Effector memory CD8-positive, alpha-beta T cell (primary cell): ENCODE data around the gene USH1C.

ENCODE experiments used
- ATAC-seq: fragments of 150-1000 bp; cut with Tn5 transposase; replicated peaks from 2 replicates; pipeline ENCODE4 v1.10.0; 2021; ENCODE audit warnings: mild to moderate bottlenecking, moderate library complexity
- DNase-seq, 3 experiments: peaks; one replicate each; pipeline ENCODE4 v3.0.0; 2021
- H3K27ac Mint-ChIP-seq, 2 donors: one replicate each; pipeline ENCODE4 v1.8.0; 2022; ENCODE audit warnings: mild to moderate bottlenecking in 2 of 2, mixed read lengths in 2 of 2, moderate library complexity in 2 of 2
- H3K27me3 Mint-ChIP-seq, 2 donors: one replicate each; pipeline ENCODE4 v1.8.0; 2022; ENCODE audit warnings: mixed read lengths in 2 of 2
- H3K36me3 Mint-ChIP-seq: one replicate; pipeline ENCODE4 v1.8.0; 2022; ENCODE audit warnings: mild to moderate bottlenecking, moderate library complexity, mixed read lengths; ENCODE audit not compliant: insufficient read depth
- H3K4me1 Mint-ChIP-seq, 2 donors: one replicate each; pipeline ENCODE4 v1.8.0; 2022; ENCODE audit warnings: low read depth in 2 of 2, mixed read lengths in 2 of 2
- H3K4me3 Mint-ChIP-seq, 2 donors: one replicate each; pipeline ENCODE4 v1.8.0; 2022; ENCODE audit warnings: mild to moderate bottlenecking in 2 of 2, mixed read lengths in 2 of 2, moderate library complexity in 2 of 2
- H3K9me3 Mint-ChIP-seq, 2 donors: one replicate each; pipeline ENCODE4 v1.8.0; 2022; ENCODE audit warnings: mixed read lengths in 2 of 2

The USH1C gene

DNA sequence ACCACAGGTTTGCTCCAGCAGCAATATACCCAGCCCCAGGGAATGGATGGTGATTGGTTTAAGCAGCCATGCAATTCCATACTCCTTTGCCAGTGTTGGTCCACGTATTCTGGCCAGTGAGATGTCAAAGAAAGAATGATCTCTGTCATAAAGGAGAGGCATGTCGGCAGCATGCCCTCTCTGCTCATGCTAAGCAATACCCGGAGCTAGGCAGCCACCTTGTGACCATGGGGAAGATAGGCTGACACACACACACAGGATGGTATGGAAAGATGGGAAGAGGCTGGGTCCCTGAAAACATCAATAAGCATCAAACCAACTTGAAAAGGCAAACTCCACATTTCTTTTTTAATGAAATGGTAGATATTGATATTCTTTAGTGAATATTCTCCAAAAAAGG, 72.7 kb downstream of the USH1C start:
- Mint-ChIP-seq H3K27me3 (peaks cover 40 to 56% of the 10 kb centered on the region in 2 donors), H3K27ac (no peak overlapping the region), H3K36me3 (no peaks in the 10 kb centered on the region), H3K9me3 (no peaks in the 10 kb centered on the region), H3K4me3 (no peak overlapping the region), H3K4me1 (peaks cover 0 to 3% of the 10 kb centered on the region in 2 donors)
- no peak for ATAC-seq
- DNase-seq = no peak

DNA sequence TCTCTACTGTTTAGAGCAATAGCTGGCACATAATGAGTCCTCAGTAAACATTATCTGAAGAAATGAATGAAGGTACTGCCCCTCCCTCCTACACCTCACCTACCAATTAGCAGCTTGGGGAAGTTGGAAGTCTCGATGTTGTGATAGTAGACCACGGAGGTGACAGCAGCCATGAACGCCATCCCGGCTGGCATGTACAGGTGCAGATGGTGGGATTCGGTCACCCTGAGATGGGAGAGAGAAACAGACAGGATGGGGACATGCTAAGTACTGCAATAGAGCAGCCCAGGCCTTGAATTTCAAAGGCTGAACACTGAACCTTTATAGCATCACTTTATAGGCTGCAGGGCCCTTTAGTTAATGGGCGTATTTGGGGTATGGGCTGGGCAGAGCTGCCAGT, 74.2 kb downstream of the USH1C start:
- ATAC-seq (no peak), DNase-seq (no peak)
- Mint-ChIP-seq H3K9me3 (no peaks in the 10 kb centered on the region), H3K4me1 (no peaks in the 10 kb centered on the region), H3K36me3 (no peaks in the 10 kb centered on the region), H3K4me3 (no peak overlapping the region), H3K27ac (no peak overlapping the region), H3K27me3 (peaks cover 27 to 54% of the 10 kb centered on the region in 2 donors)

DNA sequence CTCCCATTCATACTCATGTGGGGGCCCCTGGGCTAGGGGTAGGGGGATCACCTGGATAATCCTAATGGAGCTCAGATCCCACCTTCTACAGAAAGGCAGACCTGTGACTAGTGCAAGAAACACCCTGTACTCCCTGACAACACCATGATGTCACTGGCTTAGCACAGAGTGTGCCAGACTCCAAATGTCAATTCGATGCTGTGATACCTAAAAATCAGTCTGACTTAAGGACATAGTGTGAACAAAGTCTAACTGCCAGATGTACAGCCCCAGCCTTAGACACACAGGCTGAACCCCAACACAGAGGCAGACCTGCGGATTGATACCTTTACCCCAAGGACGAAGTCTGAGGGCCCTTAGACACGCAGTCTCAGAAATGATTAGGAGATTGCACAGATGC, 76.1 kb downstream of the USH1C start:
- H3K27ac Mint-ChIP-seq = no peak overlapping the region
- H3K36me3 Mint-ChIP-seq = no peaks in the 10 kb centered on the region
- H3K4me1 Mint-ChIP-seq = no peaks in the 10 kb centered on the region
- H3K27me3 Mint-ChIP-seq = peaks cover 18 to 54% of the 10 kb centered on the region in 2 donors
- no peaks in the 10 kb centered on the region for H3K9me3 Mint-ChIP-seq
- H3K4me3 Mint-ChIP-seq = no peak overlapping the region
- ATAC-seq (no peak), DNase-seq (no peak)

DNA sequence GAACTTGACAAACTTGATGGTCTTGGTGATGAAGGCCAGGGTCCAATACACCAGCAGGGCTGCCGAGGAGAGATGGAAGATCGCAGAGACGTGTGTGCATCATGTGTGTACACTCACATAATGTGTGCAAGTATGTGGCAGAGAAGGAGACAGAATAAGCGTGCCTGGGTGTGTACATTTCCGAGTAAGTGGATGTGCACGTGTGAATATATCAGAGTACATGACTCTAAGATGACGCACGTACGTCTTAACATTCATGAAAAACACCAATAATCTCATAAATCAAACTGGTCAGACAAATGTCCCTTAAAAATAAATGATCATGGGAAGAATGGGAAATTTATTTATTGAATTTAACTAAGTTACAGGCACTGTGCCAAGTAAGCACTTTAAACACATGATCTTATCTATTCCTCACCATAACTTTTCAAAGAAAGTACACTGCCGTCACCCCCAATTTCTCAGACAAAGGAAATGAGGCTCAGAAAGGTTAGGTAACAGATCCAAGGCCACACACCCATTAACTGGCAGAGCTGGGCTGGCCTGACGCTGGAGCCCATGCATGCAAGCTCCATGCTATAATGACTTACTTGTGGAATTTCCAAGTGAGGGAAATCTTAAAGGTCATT, 80.6 kb downstream of the USH1C start:
- Mint-ChIP-seq H3K36me3 (no peaks in the 10 kb centered on the region), H3K4me1 (no peaks in the 10 kb centered on the region), H3K4me3 (no peak overlapping the region), H3K27ac (no peak overlapping the region), H3K9me3 (no peaks in the 10 kb centered on the region), H3K27me3 (peaks cover 28 to 59% of the 10 kb centered on the region in 2 donors)
- ATAC-seq (no peak), DNase-seq (no peak)

DNA sequence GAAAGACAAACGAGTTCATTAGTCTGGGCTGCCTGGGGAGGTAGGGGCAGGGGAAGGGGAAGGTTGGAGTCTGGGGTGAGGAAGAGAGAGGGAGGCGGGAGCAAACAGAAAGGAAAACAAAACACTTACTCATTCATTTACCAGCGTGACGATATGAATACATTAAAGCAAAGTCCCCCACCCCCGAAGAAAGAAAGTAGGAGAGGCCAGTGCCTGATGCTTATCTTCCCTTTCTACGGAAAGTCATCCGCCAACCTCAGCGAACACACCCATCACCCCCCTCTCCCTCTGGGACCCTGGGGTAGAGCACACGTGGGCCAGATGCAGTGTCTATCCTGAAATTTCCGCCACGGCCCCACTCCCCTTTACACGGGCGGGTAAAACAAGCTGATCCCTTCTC, 81.3 kb downstream of the USH1C start:
- Mint-ChIP-seq H3K9me3 (no peaks in the 10 kb centered on the region), H3K27ac (no peak overlapping the region), H3K36me3 (no peaks in the 10 kb centered on the region), H3K4me3 (no peak overlapping the region), H3K4me1 (no peaks in the 10 kb centered on the region), H3K27me3 (peaks cover 28 to 59% of the 10 kb centered on the region in 2 donors)
- ATAC-seq (no peak), DNase-seq (no peak)

DNA sequence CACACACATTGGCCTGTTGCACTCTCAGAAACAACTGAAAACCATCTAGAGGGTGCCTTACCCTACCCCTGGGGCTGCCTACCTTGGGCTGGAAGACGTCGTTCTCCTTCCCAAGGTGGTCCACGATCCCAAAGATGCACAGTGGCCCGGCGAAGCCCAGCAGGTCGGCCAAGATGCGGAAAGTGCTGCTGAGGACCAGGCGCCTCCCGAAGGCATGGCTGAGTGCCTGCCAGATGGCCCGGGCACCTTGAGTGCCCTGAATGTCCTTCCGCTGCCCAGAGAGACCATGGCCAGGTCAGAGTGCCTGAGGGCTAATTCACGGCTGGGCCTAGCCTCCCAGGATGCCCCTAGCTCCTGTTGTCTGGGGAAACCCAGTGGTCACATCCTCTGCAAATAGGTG, 83.8 kb downstream of the USH1C start:
- DNase-seq (no peak), ATAC-seq (no peak)
- Mint-ChIP-seq H3K4me1 (peaks cover 0 to 2% of the 10 kb centered on the region in 2 donors), H3K36me3 (no peaks in the 10 kb centered on the region), H3K4me3 (no peak overlapping the region), H3K27me3 (peaks cover 35 to 74% of the 10 kb centered on the region in 2 donors), H3K27ac (no peak overlapping the region), H3K9me3 (no peaks in the 10 kb centered on the region)

DNA sequence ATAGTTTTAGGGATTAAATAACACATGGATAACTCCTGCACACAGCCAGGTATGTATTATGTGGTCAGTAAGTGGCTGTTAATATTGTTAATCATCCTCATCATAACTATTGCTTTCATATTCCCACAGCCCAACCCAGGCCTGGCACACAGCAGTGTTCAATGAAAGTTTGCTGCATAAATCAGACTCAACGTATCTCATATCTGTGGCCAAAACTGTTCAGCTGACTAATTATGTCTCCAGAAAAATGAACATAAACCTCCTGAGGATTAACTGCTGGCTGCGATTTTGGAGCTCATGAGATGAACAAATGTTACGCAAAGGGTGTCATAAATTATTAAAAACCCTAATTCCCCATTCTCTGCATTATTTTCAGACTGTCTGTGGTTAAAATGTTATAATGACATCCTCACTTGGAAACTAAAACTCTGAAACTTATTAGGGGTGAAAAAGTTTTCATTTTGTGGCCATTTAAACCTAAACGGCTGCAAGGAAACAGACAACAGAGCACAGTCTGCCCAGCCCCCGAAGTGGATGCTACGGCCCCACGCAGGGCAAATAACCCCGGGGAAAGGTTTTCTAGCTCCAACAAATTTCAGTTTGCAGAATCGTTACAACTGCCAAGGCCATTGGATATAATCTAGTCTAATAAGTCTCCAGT, 84.8 kb downstream of the USH1C start:
- ATAC-seq = no peak

DNA sequence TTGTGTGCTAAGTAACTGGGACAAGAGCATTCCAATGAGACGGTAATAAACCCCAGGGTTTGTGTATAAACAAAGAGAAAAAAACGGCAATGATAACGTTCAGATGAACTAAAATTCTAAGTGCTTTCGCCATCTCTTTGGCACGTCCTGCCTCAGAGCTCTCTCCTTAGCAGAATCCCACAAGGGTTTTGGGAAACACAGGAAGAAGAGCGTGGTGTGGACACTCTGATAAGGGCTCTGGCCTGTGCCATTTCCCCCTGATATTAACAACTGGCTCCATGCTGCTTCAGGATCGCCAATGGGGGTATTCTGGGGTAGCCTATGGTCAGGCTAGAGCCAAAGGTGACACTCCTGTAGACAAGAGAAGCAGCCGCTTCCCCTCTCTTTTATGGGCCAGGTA, 85.9 kb downstream of the USH1C start:
- no peak for ATAC-seq
- no peak for DNase-seq
- Mint-ChIP-seq H3K4me3 (no peak overlapping the region), H3K36me3 (no peaks in the 10 kb centered on the region), H3K27me3 (peaks cover 32 to 73% of the 10 kb centered on the region in 2 donors), H3K9me3 (no peaks in the 10 kb centered on the region), H3K27ac (no peak overlapping the region), H3K4me1 (peaks cover 0 to 2% of the 10 kb centered on the region in 2 donors)

More for the DNA sequence above, 84.8 kb downstream of the USH1C start:
- no peaks in the 10 kb centered on the region for H3K36me3 Mint-ChIP-seq
- peaks cover 0 to 2% of the 10 kb centered on the region in 2 donors for H3K4me1 Mint-ChIP-seq
- no peak overlapping the region for H3K4me3 Mint-ChIP-seq
- peaks cover 31 to 74% of the 10 kb centered on the region in 2 donors for H3K27me3 Mint-ChIP-seq
- H3K27ac Mint-ChIP-seq = no peak overlapping the region
- no peaks in the 10 kb centered on the region for H3K9me3 Mint-ChIP-seq
- DNase-seq = no peak

DNA sequence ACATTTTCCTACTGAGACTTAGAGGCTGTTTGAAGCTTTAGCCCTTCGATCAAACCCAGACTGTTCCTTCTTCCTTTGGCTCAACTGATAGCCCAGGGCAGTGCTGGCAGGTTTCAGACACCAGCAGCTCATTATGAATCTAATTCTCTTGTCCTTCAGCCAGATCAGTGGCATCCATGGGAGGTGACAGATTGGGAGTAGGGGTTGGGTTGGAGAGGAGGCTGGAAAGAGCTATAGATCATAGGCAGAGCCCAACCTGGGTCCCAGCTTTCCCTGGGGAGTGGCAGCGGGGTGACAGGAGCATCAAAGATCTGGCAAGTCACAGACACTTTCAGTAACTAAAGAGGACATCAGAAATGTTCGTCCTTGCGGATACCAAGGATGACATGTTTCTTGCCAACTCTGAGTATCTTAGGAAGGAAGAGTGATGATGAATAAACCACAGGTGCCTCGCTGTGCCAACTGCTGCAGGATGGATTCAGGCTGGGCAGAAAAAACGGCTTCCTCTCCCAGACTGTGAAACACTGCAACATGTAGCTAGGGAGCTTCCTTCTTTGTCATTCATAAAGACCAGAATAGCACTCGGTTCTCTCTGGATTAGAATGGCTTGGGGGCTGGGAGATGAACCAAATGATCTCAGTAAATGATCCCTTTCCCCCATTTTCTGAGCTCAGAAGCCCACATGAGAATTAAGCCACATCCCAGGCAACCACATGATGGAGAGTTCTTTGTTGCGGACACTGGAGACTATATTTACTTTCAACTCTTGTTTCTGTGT, 86.6 kb downstream of the USH1C start:
- no peaks in the 10 kb centered on the region for H3K9me3 Mint-ChIP-seq
- peaks cover 0 to 2% of the 10 kb centered on the region in 2 donors for H3K4me1 Mint-ChIP-seq
- no peak overlapping the region for H3K4me3 Mint-ChIP-seq
- H3K27me3 Mint-ChIP-seq = peaks cover 32 to 70% of the 10 kb centered on the region in 2 donors
- ATAC-seq (no peak), DNase-seq (no peak)
- no peaks in the 10 kb centered on the region for H3K36me3 Mint-ChIP-seq
- no peak overlapping the region for H3K27ac Mint-ChIP-seq

DNA sequence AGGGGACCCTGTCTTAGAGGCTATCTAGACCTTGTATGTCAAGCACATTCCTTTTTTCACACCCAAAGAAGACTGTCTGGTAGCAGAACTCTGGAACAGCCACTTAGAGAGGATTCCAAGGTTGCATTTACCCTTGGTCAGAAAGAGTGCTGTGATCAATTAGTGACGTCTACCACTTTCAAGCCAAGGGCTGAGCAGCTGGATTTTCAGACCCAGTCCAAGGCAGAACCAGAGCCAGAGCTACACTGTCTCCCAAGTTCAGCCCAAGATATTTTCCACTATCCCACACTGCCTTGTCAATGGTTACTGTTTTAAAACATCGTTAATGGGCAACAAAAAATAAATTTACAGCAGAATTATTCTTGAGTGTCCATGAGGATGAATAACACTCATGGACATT, 91.5 kb downstream of the USH1C start:
- DNase-seq (no peak), ATAC-seq (no peak)
- H3K27ac Mint-ChIP-seq = no peak overlapping the region
- peaks cover 0 to 2% of the 10 kb centered on the region in 2 donors for H3K4me1 Mint-ChIP-seq
- H3K4me3 Mint-ChIP-seq = no peak overlapping the region
- H3K36me3 Mint-ChIP-seq = no peaks in the 10 kb centered on the region
- no peaks in the 10 kb centered on the region for H3K9me3 Mint-ChIP-seq
- H3K27me3 Mint-ChIP-seq = peaks cover 33 to 70% of the 10 kb centered on the region in 2 donors

DNA sequence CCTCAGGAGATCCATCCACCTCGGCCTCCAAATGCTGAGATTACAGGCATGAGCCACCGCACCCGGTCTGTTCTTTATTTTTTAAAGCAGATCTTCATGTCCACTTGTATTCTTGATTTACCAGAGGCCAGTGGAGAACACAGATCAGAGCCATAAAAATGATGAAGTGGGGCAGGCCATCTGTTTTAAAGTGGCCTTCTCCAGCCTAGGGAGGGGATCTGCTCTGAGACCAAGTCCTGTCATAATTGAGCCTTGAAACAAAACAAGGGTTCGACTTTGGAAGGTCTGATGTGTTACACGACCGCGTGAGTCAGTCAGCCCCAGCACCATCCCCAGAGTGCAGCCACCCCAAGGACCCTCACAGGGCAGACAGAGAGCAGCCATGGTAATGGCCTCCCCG, 95.1 kb downstream of the USH1C start:
- Mint-ChIP-seq H3K9me3 (no peaks in the 10 kb centered on the region), H3K27me3 (peaks cover 18 to 48% of the 10 kb centered on the region in 2 donors), H3K36me3 (no peaks in the 10 kb centered on the region), H3K27ac (no peak overlapping the region), H3K4me1 (no peaks in the 10 kb centered on the region), H3K4me3 (no peak overlapping the region)
- ATAC-seq (no peak), DNase-seq (no peak)

DNA sequence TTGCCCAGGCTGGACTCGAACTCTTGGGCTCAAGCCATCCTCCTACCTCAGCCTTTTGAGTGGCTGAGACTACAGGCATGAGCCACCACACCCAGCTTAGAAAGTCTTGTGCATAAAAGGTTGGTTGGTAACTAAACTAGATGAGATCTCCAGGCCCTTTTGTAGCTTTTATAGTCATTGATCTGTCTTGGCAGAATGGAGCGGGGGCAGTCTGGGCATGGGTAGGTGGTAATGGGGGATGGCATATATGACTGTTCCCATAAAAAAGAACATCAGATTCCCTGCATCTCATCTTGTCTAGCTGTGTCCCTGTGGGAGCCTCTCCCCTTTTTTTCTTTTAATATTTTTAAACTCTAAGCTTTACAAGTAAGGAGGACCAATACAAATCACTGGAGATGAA, 97.7 kb downstream of the USH1C start:
- H3K27me3 Mint-ChIP-seq = peaks cover 4 to 49% of the 10 kb centered on the region in 2 donors
- no peak overlapping the region for H3K27ac Mint-ChIP-seq
- no peak overlapping the region for H3K4me3 Mint-ChIP-seq
- no peak for ATAC-seq
- no peak for DNase-seq
- no peaks in the 10 kb centered on the region for H3K36me3 Mint-ChIP-seq
- no peaks in the 10 kb centered on the region for H3K4me1 Mint-ChIP-seq
- H3K9me3 Mint-ChIP-seq = no peaks in the 10 kb centered on the region

DNA sequence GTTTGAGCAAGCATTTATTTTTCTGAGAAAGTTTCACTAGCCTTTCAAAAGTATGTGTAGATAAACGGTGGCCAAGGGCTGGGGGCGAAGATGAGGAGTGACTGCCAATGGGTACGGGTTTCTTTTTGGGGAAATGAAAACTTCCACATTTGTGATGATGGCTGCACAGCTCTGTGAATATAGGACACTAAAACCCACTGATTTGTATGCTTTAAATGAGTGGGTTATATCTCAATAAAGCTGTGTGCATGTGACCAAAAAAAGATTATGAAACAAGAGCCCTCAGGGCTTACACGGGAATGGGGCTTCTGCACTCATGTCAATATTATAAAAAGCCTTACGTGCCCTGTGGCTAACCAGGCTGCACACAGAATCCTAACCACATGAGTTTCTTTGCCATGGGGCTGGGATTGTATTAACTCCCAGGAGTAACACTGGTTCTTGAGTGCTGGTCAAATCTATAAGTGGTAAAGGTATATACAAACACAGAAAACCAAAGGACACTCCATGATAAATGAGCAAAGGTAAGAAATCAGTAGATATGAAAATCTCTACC, 98.9 kb downstream of the USH1C start:
- peaks cover 0 to 2% of the 10 kb centered on the region in 2 donors for H3K9me3 Mint-ChIP-seq
- peaks cover 8 to 56% of the 10 kb centered on the region in 2 donors for H3K27me3 Mint-ChIP-seq
- H3K4me1 Mint-ChIP-seq = no peaks in the 10 kb centered on the region
- DNase-seq (no peak), ATAC-seq (no peak)
- H3K4me3 Mint-ChIP-seq = no peak overlapping the region
- H3K36me3 Mint-ChIP-seq = no peaks in the 10 kb centered on the region
- H3K27ac Mint-ChIP-seq = no peak overlapping the region
